PC-3 (cell line): Measurements from ENCODE around the gene ILF3. TPM values are rescaled to one million over a fixed set of nuclear protein-coding genes. Genes with fewer than 3 reads are reported as not detected.

ENCODE experiments used
- ATAC-seq: fragments of 200-7000 bp; cut with Tn5 transposase; 2 replicates; pipeline ENCODE4 v1.9.1; 2020; ENCODE audit warnings: mild to moderate bottlenecking, moderate library complexity
- BruUV-seq: library from RNA; stranded (reverse); fragments of 400-500 nt; replicated peaks from 2 replicates; lab custom pipeline; 2021; lab: Mats Ljungman, UMichigan
- CTCF ChIA-PET: fragments of 300-600 bp; sonication (Branson Sonifier 250); formaldehyde crosslinking; loops from one replicate; lab custom pipeline; 2022; ENCODE audit warnings: antibody characterized with exemption; lab: Charles Lee
- POLR2A ChIA-PET: fragments of 300-600 bp; sonication (Branson Sonifier 250); formaldehyde crosslinking; loops from one replicate; lab custom pipeline; 2022; ENCODE audit warnings: antibody characterized with exemption; ENCODE audit not compliant: unreplicated experiment; lab: Charles Lee
- DNase-seq: peaks from one replicate; pipeline ENCODE4 v3.0.0-alpha.2; 2015
- H2AFZ ChIP-seq: fragments of 300-600 bp; sonication (generic); 2 replicates; pipeline ENCODE4 v1.6.0; 2016; ENCODE audit warnings: antibody characterized with exemption, low read length
- H3F3A ChIP-seq: fragments of 300-600 bp; sonication (generic); one replicate; pipeline ENCODE4 v1.6.0; 2017; ENCODE audit warnings: antibody characterized with exemption, low read length, control low read depth, mild to moderate bottlenecking; ENCODE audit not compliant: unreplicated experiment
- H3K27ac ChIP-seq: fragments of 300-600 bp; sonication (generic); 2 replicates; pipeline ENCODE4 v1.5.1; 2016; ENCODE audit warnings: mild to moderate bottlenecking, low read length
- H3K27me3 ChIP-seq: fragments of 300-600 bp; sonication (generic); 2 replicates; pipeline ENCODE4 v1.6.1; 2016; ENCODE audit warnings: low read length, mixed read lengths
- H3K36me3 ChIP-seq: fragments of 300-600 bp; sonication (generic); 2 replicates; pipeline ENCODE4 v1.6.1; 2016; ENCODE audit warnings: low read depth, mixed run types, low read length, mixed read lengths
- H3K4me1 ChIP-seq: fragments of 300-600 bp; sonication (generic); 2 replicates; pipeline ENCODE4 v1.5.1; 2016; ENCODE audit warnings: low read length; ENCODE audit not compliant: insufficient read depth
- H3K4me2 ChIP-seq: fragments of 300-600 bp; sonication (generic); 2 replicates; pipeline ENCODE4 v1.6.0; 2016; ENCODE audit warnings: low read length
- H3K4me3 ChIP-seq: fragments of 300-600 bp; sonication (generic); 2 replicates; pipeline ENCODE4 v1.5.1; 2016; ENCODE audit warnings: mild to moderate bottlenecking, low read length, mixed read lengths
- H3K79me2 ChIP-seq: fragments of 300-600 bp; sonication (generic); 2 replicates; pipeline ENCODE4 v1.6.1; 2017; ENCODE audit warnings: low read length, mixed read lengths
- H3K9ac ChIP-seq: fragments of 300-600 bp; sonication (generic); 2 replicates; pipeline ENCODE4 v1.6.0; 2016; ENCODE audit warnings: mild to moderate bottlenecking, low read length
- H3K9me2 ChIP-seq: fragments of 300-600 bp; sonication (generic); replicated peaks from 2 replicates; pipeline ENCODE4 v1.6.1; 2016; ENCODE audit warnings: mixed run types, low read length, mixed read lengths
- H3K9me3 ChIP-seq: fragments of 300-600 bp; sonication (generic); 2 replicates; pipeline ENCODE4 v1.6.1; 2016; ENCODE audit warnings: low read length, mixed read lengths
- H4K20me1 ChIP-seq: fragments of 300-600 bp; sonication (generic); 2 replicates; pipeline ENCODE4 v1.6.1; 2016; ENCODE audit warnings: low read length, mixed read lengths
- EZH2 ChIP-seq: fragments of 300-600 bp; sonication (generic); IDR thresholded peaks from one replicate; pipeline ENCODE4 v1.6.1; 2017; ENCODE audit warnings: antibody characterized with exemption, mild to moderate bottlenecking, low read length; ENCODE audit not compliant: unreplicated experiment
- EZH2phosphoT487 ChIP-seq: fragments of 300-600 bp; sonication (generic); IDR thresholded peaks from 2 replicates; pipeline ENCODE4 v1.6.1; 2018; ENCODE audit warnings: mild to moderate bottlenecking, antibody characterized with exemption, low read length, borderline replicate concordance
- intact Hi-C: fragments of 100-400 bp; cut with micrococcal nuclease; formaldehyde crosslinking; loops from 2 replicates; pipeline ENCODE4 v1.9.0; 2023
- total RNA-seq: library from RNA; depleted of rRNA; stranded (reverse); fragments of >200 nt; gene quantifications from 2 replicates; pipeline ENCODE4 v1.2.3, GENCODE V29; 2014
- TF ChIP-seq, protein P1 (sequence below): fragments of 300-600 bp; sonication (generic); conservative IDR thresholded peaks from 2 replicates; pipeline ENCODE4 v1.5.1; 2017; ENCODE audit warnings: antibody characterized with exemption, low read depth, mild to moderate bottlenecking, low read length

Gene ILF3
- total RNA-seq, 1 experiment from 2014 or later, result 322 TPM

GRCh38 chr19:10688545-10689280, 34.6 kb downstream of the ILF3 start:
- Histone ChIP-seq H3K27me3 (no peaks in the 10 kb centered on the region), H3K4me2 (no peak overlapping the region), H3F3A (peaks cover 6% of the 10 kb centered on the region), H3K79me2 (peaks cover 4% of the 10 kb centered on the region; the same call in 1 of the 2 replicates), H3K4me1 (no peaks in the 10 kb centered on the region), H3K9me2 (no peaks in the 10 kb centered on the region), H2AFZ (no peak overlapping the region), H3K27ac (no peak overlapping the region), H3K36me3 (peaks cover 85% of the 10 kb centered on the region), H3K9me3 (no peaks in the 10 kb centered on the region), H4K20me1 (peaks cover 42% of the 10 kb centered on the region), H3K4me3 (no peak overlapping the region), H3K9ac (no peak overlapping the region)
- CTCF ChIA-PET, result no interaction called here
- ATAC-seq (no peak), DNase-seq (no peak)
- no TSS peak for BruUV-seq
- no peak for TF ChIP-seq EZH2
- no peak for TF ChIP-seq EZH2phosphoT487
- TF ChIP-seq, protein P1, sequence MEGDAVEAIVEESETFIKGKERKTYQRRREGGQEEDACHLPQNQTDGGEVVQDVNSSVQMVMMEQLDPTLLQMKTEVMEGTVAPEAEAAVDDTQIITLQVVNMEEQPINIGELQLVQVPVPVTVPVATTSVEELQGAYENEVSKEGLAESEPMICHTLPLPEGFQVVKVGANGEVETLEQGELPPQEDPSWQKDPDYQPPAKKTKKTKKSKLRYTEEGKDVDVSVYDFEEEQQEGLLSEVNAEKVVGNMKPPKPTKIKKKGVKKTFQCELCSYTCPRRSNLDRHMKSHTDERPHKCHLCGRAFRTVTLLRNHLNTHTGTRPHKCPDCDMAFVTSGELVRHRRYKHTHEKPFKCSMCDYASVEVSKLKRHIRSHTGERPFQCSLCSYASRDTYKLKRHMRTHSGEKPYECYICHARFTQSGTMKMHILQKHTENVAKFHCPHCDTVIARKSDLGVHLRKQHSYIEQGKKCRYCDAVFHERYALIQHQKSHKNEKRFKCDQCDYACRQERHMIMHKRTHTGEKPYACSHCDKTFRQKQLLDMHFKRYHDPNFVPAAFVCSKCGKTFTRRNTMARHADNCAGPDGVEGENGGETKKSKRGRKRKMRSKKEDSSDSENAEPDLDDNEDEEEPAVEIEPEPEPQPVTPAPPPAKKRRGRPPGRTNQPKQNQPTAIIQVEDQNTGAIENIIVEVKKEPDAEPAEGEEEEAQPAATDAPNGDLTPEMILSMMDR, result no peak
- POLR2A ChIA-PET, result no interaction called here
- intact Hi-C loops, result no loop called here

GRCh38 chr19:10690341-10690781, 36.2 kb downstream of the ILF3 start:
- ChIA-PET POLR2A (no interaction called here), CTCF (no interaction called here)
- no TSS peak for BruUV-seq
- peaks cover 1% of the 10 kb centered on the region; the same call in 1 of the 2 replicates for H3K79me2 ChIP-seq
- no peak overlapping the region for H3K4me2 ChIP-seq
- ATAC-seq (no peak), DNase-seq (no peak)
- peaks cover 68% of the 10 kb centered on the region for H3K36me3 ChIP-seq
- no peak overlapping the region for H3K27ac ChIP-seq
- no peaks in the 10 kb centered on the region for H3K27me3 ChIP-seq
- no peaks in the 10 kb centered on the region for H3K9me2 ChIP-seq
- H3K4me3 ChIP-seq, result no peak overlapping the region
- no peak overlapping the region for H2AFZ ChIP-seq
- no peak overlapping the region for H3K9ac ChIP-seq
- H3K4me1 ChIP-seq, result no peaks in the 10 kb centered on the region
- H3F3A ChIP-seq, result peaks cover 6% of the 10 kb centered on the region
- H4K20me1 ChIP-seq, result peaks cover 42% of the 10 kb centered on the region
- no peaks in the 10 kb centered on the region for H3K9me3 ChIP-seq
- TF ChIP-seq, protein P1, result no peak
- no peak for TF ChIP-seq EZH2phosphoT487
- no peak for TF ChIP-seq EZH2
- intact Hi-C loops, result no loop called here
